HPDE6-E6E7 (cell line): Measurements from ENCODE around the gene RPS25.
"Not testable (repeated sequence)": the region's sequence is repeated elsewhere in the genome, so short reads cannot be mapped to it uniquely, and the experiment has no call there.

ENCODE experiments used
- DNase-seq: peaks from one replicate; pipeline ENCODE4 v3.0.0; 2011; ENCODE audit warnings: missing footprints; ENCODE audit errors: extremely low spot score

RPS25 gene

GRCh38 chr11:118971646-118972045, 46.5 kb downstream of the RPS25 start, which contains the start of gene FOXR1:
Gene FOXR1, plus strand, starts transcription at chr11:118971761. Its CDS starts 171 bp downstream, at chr11:118971932.
- DNase-seq, result no peak

- not testable (repeated sequence) for DNase-seq
Observed at GRCh38 chr11:118969508-118969907, 48.6 kb downstream of the RPS25 start.
